ENCODE data around the gene TMEM204.

The TMEM204 gene

GRCh38 chr16:1499756-1500464 is 33.6 kb upstream of the TMEM204 start:
- DNase-seq (ENCODE audit: low read depth in 2 of 2, low spot score in 1 of 2), result no peak

GRCh38 chr16:1500465-1501150 is 32.9 kb upstream of the TMEM204 start:
- DNase-seq (ENCODE audit: low read depth in 2 of 2, low spot score in 1 of 2), result no peak

GRCh38 chr16:1501630-1502029 is 31.8 kb upstream of the TMEM204 start:
- DNase-seq (ENCODE audit: low read depth in 2 of 2, low spot score in 1 of 2), result no peak

- DNase-seq (ENCODE audit: low read depth in 2 of 2, low spot score in 1 of 2), result no peak
Observed at GRCh38 chr16:1502092-1503004, 31.1 kb upstream of the TMEM204 start.

- DNase-seq (ENCODE audit: low read depth in 2 of 2, low spot score in 1 of 2), result no peak
Observed at GRCh38 chr16:1503110-1503955, 30.1 kb upstream of the TMEM204 start.

GRCh38 chr16:1505073-1505844 is 28.2 kb upstream of the TMEM204 start:
- DNase-seq (ENCODE audit: low read depth in 2 of 2, low spot score in 1 of 2), result no peak

GRCh38 chr16:1505912-1506311 is 27.6 kb upstream of the TMEM204 start:
- DNase-seq (ENCODE audit: low read depth in 2 of 2, low spot score in 1 of 2), result no peak

- no peak for DNase-seq (ENCODE audit: low read depth in 2 of 2, low spot score in 1 of 2)
Observed at GRCh38 chr16:1506494-1507213, 26.8 kb upstream of the TMEM204 start.

GRCh38 chr16:1508494-1509187 is 24.8 kb upstream of the TMEM204 start:
- DNase-seq (ENCODE audit: low read depth in 2 of 2, low spot score in 1 of 2), result no peak

- DNase-seq (ENCODE audit: low read depth in 2 of 2, low spot score in 1 of 2), result no peak
Observed at GRCh38 chr16:1509307-1510221, 23.9 kb upstream of the TMEM204 start.

GRCh38 chr16:1510272-1510671 is 23.2 kb upstream of the TMEM204 start:
- DNase-seq (ENCODE audit: low read depth in 2 of 2, low spot score in 1 of 2), result no peak

GRCh38 chr16:1510941-1511351 is 22.5 kb upstream of the TMEM204 start:
- no peak for DNase-seq (ENCODE audit: low read depth in 2 of 2, low spot score in 1 of 2)

- DNase-seq (ENCODE audit: low read depth in 2 of 2, low spot score in 1 of 2), result no peak
Observed at GRCh38 chr16:1511662-1512569, 21.6 kb upstream of the TMEM204 start.

- no peak for DNase-seq (ENCODE audit: low read depth in 2 of 2, low spot score in 1 of 2)
Observed at GRCh38 chr16:1512774-1513173, 20.7 kb upstream of the TMEM204 start.

GRCh38 chr16:1514507-1514906 is 19.0 kb upstream of the TMEM204 start:
- no peak for DNase-seq (ENCODE audit: low read depth in 2 of 2, low spot score in 1 of 2)

- no peak for DNase-seq (ENCODE audit: low read depth in 2 of 2, low spot score in 1 of 2)
Observed at GRCh38 chr16:1518626-1519135, 14.8 kb upstream of the TMEM204 start.

- DNase-seq (ENCODE audit: low read depth in 2 of 2, low spot score in 1 of 2), result no peak
Observed at GRCh38 chr16:1519831-1520230, 13.6 kb upstream of the TMEM204 start.
